ENCODE data around the gene KPNA6.

DNA sequence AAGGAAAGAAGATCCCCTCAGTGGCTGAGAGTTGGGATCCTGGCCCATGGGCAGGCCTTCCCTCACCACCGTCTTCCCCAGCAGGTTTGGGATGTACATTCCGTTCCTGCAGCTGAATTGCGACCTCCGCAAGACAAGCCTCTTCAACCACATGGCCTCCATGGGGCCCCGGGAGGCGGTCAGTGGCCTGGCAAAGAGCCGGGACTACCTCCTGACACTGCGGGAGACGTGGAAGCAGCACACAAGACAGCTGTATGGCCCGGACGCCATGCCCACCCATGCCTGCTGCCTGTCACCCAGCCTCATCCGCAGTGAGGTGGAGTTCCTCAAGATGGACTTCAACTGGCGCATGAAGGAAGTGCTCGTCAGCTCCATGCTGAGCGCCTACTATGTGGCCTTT, 16.3 kb upstream of the KPNA6 start:
- TF ChIP-seq ARNT (IDR thresholded peaks at IDR 0.05) (no peak), SP1 (IDR thresholded peaks at IDR 0.05) (no peak), TARDBP (IDR thresholded peaks at IDR 0.05) (no peak), HDGF (IDR thresholded peaks at IDR 0.05; ENCODE audit: borderline replicate concordance) (no peak), SUZ12 (IDR thresholded peaks at IDR 0.05) (no peak), ELF4 (IDR thresholded peaks at IDR 0.05) (no peak)
